Muscle of arm (tissue), 14 donors: ENCODE measurements around the gene R3HDM1. TPM values are rescaled to one million over a fixed set of nuclear protein-coding genes. Genes with fewer than 3 reads are reported as not detected.
"Not testable (repeated sequence)": the region's sequence is repeated elsewhere in the genome, so short reads cannot be mapped to it uniquely, and the experiment has no call there.

Experiments used
- DNase-seq: peaks from one replicate; pipeline ENCODE4 v3.0.0-alpha.2; 2013
- long read RNA-seq, 11 donors: transcript quantifications; one replicate each; lab custom pipeline, GENCODE V29; 2026
- polyA plus RNA-seq, 12 donors: library from polyadenylated mRNA; unstranded; fragments of 120-200 nt; gene quantifications; one replicate each; pipeline ENCODE4 v1.2.1, GENCODE V29; 2013; ENCODE audit not compliant: insufficient read length in 12 of 12

R3HDM1 gene
- polyA plus RNA-seq, result 10 to 100 TPM in 11 of 12 donors, not detected in 1; 17.0 to 45.7 (median 27.2) TPM
- long read RNA-seq, donor 1, result 0 reads
- long read RNA-seq, donor 2, result 0 reads
- long read RNA-seq, donor 3, result 0 reads
- long read RNA-seq, donor 4, result 0 reads
- long read RNA-seq, donor 5, full-length matches to known transcripts, result 2 of 2 reads
- long read RNA-seq, donor 5, partial matches to known transcripts, result 0 of 2 reads
- long read RNA-seq, donor 5, other reads (novel, unspliced or antisense), result 0 of 2 reads
- long read RNA-seq, donor 6, result 0 reads
- long read RNA-seq, donor 7, result 0 reads
- long read RNA-seq, donor 8, full-length matches to known transcripts, result 2 of 2 reads
- long read RNA-seq, donor 8, partial matches to known transcripts, result 0 of 2 reads
- long read RNA-seq, donor 8, other reads (novel, unspliced or antisense), result 0 of 2 reads
- long read RNA-seq, donor 9, partial matches to known transcripts, result 5 of 5 reads
- long read RNA-seq, donor 9, other reads (novel, unspliced or antisense), result 0 of 5 reads
- long read RNA-seq, donor 10, result 0 reads
- long read RNA-seq, donor 11, partial matches to known transcripts, result 0 of 1 reads
- long read RNA-seq, donor 11, other reads (novel, unspliced or antisense), result 0 of 1 reads

DNA sequence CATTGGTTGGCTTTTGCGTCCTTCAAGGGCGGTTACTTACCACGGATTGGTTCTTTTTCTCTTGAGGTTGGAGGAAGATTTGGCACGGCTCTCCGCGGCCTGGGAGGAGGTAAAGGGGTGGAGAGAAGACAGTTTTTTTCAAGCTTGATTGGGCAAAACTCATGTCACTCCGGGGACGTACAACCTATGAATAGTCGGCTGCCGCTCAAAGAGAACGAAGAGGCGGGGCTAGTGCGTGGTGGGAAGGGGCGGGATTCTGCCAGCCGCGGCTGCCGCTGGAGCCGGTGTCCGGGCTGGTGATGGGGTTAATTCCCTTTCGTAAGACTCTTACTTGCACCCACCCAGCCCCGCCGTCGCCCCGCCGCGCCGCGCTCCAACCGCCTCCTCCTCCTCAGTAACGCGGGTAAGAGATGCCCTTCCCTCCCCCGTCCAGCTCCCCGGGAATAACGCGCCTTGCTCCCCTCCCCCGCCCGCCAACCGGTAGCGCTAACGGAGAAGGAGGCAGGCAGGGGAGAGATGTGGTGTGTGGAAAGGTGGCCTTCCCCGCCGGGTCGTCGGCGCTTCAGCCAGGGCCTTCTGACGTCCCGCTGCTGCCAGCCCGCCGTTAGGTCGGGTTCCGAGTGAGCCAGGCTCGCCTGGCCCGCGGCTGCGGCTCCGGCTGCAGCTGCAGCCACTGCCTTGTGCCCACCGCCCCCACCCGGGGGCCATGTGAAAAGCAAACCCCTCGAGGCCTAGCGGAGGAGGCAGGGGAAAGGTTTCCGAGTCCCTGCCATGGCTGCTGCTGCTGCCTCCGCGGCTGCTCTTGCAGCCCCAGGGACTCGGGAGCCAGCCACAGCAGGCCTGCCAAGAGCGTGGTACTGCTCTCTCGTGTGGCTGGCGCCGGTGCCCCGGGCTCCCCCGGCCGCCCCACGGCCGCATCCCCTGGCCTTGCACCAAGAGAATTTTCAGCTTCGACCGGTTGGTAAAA lies at the start of gene R3HDM1:
TSS of gene R3HDM1 (plus strand) at position 254 of the 967 bp plus-strand sequence. CDS start 73,362 bp downstream, outside the sequence.
- DNase-seq, result peak; percentile 100

DNA sequence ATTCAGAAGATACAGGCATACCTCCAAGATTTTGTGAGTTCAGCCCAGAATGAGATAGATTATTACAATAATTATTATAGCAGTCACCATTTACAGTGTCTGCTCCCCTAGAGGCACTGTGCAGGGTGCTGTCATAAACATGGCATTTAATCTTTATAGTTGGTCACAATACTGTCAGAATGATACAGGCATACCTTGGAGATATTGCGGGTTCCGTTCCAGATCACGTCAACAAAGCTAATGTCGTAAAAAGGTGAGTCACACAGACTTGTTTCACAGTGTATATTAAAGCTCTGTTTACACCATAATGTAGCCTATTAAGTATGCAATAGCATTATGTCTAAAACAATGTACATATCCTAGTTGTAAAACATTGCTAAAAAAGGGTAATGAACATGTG lies 45.8 kb upstream of the R3HDM1 start:
- no peak for DNase-seq

DNA sequence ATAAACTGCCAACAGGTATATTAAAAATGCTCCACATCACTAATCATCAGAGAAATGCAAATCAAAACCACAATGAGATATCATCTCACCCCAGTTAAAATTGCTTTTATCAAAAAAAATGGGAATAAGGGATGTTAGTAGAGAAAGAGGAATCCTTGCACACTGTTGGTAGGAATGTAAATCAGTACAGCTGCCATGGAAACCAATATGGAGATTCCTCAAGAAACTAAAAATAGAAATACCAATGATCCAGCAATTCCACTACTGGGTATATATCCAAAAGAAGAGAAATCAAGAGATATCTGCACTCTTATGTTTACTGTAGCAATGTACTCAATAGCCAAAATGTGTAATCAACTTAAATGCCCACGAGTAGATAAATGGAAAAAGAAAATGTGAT lies 40.9 kb upstream of the R3HDM1 start:
- DNase-seq, result no peak

DNA sequence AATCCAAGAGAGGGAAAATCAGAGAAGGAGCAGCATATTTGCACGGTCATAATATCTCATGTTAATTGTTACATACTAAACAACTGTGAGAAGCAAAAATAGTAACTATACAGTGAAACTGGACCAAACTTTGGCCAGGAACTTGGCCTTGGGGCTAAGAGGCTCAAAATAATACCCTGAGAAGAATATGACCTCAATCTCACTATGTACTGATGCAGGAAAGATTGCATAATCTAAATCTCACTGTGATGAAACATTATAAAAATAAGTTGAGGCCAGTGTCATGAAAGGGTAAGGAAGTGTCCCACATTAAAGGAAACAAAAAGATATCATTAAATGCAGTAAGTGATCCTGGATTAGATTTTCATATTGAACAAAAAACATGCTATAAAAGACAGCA lies 36.8 kb upstream of the R3HDM1 start:
- DNase-seq, result no peak

DNA sequence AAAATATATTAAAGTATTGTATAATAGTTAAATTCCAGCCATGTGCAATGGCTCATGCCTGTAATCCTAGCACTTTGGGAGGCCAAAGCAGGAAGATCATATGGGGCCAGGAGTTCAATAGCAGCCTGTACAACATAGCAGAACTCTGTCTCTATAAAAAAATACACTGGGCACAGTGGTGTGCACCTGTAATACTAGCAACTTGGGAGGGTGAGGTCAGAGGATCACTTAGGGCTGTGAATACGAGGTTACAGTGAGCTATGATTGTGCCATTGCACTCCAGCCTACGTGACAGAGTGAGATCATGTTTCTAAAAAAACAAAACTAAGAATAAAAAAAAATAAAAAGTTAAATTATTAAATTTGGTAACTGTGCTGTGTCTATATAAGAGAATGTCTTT lies 36.4 kb upstream of the R3HDM1 start:
- no peak for DNase-seq

DNA sequence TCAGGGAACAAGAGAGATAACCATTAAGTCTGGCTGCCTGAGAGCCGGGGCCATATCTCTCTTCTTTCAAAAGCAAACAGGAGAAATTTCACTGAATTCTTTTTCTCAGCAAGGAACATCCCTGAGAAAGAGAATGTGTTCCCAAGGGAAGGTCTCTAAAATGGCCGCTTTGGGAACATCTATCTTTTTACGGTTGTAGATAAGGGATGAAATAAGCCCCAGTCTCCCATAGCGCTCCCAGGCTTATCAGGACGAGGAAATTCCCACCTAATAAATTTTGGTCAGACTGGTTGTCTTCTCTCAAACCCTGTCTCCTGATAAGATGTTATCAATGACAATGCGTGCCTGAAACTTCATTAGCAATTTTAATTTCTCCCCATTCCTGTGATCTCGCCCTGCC lies 32.7 kb upstream of the R3HDM1 start:
- DNase-seq, result not testable (repeated sequence)

DNA sequence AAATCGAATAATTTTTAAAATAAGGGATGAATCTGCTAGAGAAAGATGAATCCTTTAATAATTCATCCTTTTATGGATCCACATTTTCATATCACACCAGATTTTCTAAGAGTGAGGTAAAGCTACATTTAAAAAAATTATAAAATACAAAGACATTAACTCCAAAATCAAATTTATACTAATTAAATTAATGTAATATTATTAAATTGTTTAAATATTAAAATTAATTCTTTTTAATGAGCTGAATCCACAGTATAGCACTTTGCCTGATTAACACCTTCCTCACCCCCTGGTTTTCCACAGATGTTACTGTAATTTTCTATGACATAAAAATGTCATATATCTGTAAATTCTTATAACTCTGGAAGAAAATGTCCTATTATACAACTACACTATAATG lies 26.5 kb upstream of the R3HDM1 start:
- DNase-seq, result no peak

DNA sequence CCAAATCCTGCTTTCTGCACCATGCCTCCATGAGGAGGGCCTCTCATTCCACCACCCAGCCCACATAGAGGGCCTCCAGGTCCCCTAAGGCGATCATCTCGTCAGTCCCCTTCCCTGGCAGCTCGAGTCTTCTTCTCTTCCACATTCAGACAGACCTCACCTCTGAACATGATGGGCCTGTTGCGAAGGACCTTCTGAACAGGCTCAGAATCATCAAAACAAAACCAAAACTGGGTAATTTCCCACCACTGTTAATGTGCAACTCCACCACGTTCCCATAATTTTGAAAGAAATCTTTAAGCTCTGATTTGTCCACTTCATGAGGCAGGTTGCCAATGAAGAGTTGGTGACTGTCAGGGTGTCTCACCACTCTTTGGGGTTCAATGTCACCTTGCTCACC lies 20.7 kb upstream of the R3HDM1 start:
- DNase-seq, result no peak

DNA sequence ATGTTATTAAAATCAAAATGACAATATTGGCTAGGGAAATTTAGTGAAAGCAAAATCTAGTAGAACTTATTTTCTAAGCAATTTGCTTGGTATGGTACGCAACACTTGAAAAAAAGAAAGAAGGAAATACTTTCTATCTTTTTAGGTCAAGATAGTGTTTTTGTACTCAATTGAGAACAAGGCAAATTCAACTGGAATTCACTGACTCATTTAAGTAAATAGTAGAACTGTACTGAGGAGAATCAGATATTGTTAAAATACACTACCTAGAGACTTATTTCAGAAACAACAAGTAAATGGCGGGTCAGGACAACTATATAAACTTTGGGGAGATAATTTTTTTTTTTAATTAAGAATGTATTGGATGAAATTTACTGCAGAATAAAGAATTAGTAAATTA lies 19.2 kb upstream of the R3HDM1 start:
- DNase-seq, result no peak

DNA sequence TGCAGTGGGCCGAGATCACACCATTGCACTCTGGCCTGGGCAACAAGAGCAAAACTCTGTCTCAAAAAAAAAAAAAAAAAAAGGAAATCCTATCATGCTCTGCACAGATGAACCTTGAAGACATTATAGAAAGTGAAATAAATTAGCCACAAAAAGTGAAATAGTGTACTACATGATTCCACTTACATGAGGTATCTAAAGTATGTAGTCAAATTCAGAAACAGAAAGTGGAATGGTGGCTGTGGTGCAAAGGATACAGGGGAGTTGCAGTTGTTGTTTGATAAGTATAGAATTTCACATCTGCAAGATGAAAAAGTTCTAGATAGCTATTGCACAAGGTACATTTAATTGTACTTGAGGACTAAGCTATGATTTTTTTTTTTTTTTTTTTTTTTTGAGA lies 5.5 kb upstream of the R3HDM1 start:
- no peak for DNase-seq

DNA sequence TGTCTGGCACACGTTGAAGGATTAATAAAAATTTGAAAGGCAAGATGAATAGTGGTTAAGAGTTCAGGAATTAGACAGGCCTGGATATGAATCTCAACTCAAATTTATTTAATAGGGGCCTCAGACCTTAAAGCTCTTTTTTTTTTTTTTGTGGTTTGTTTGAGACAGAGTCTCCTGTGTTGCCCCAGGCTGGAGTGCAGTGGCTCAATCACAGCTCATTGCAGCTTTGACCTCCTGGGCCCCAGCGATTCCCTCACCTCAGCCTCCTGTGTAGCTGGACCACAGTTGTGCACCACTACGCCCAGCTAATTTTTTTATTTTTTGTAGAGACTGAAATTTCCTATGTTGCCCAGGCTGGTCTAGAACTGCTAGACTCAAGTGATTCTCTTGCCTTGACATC lies 3.3 kb upstream of the R3HDM1 start:
- DNase-seq, result no peak

DNA sequence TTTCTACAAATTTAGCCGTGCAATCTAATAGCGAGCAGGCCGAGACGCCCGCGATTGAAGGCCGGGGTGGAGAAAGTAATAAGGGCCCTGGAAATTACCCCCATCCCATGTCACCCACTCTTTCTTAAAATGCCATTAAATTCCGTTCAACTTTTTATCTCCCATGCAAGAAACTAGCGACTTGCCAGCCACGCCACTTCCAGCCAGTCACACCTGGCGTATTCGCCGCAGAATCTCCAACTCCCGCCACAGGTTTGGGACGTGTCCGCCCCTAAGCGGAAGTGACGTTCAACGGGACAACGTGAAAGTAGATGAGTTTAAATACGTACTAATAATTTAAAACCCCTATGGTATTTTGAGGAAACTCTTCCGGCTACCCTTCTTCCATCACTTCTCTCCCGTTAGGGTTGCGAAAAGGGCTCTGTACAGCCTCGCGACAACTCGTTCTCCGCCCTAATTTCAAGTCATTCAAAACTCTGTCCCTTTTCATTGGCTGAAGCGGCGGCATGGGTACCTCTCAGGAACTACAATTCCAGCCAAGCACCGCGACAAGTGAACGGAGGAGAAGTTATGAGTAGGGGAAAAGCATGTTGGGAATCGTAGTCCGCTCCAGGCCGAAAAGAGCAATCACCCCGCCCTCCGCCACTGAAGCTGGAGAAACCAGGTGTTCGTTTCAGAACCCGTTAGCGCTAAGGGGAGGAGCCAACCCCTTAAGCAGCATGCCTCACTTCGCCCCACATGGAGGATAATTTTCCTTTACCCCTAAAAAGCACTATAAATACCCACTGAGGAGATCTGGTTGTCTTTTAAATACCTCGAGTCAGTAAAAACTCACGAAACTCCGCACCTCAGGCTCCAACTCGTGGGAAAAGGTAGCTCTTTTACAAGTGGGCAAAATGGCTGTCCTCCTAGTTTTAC lies 712 bp upstream of the R3HDM1 start, which contains the start of gene ZRANB3:
TSS of gene ZRANB3 (minus strand) at position 906 of the 918 bp plus-strand sequence.
- peak; percentile 97 for DNase-seq

DNA sequence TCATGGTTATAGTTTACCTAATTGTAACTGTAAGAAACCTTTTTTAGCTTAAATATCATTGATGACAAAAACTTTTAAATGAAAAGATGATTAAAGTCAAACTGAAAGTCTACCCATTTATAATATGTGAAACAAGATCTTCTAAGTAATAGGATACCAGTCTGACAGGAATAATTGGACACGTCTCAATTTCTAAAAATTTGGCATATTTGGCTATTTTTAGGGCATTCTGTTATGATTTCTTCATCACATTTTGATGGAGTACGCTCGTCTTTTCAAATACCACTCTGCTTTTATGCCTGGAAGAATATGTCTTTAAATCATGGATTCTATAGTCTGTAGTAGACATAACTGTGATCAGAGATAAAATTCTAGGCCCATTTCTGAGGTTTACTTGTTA lies 1.3 kb downstream of the R3HDM1 start:
- no peak for DNase-seq

DNA sequence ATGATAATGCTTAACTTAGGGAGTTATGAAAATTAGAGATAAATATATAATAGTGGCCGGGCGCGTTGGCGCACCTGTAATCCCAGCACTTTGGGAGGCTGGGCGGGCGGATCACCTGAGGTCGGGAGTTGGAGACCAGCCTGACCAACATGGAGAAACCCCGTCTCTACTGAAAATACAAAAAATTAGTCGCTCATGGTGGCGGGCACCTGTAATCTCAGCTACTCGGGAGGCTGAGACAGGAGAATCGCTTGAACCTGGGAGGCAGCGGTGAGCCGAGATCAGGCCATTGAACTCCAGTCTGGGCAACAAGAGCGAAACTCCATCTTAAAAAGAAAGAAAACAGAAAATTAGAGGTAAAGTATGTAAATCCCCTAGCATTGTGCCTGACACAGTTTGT lies 2.3 kb downstream of the R3HDM1 start:
- not testable (repeated sequence) for DNase-seq

DNA sequence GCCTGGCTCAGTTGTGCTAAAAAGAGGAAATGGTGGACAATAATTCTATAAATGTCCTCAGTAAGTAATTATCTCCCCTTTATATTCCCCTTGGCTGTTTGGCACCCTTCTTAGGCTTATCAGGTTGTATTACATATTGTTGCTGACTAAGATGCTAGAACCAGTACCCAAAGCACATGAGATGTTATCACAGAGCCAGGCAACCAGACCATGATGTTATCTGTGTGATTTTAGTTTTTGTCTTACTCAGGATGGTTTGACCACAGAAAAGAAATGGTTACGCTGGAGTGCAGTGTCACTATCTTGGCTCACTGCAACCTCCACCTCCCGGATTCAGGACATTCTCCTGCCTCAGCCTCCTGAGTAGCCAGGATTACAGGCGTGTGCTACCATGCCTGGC lies 15.2 kb downstream of the R3HDM1 start:
- DNase-seq, result no peak

DNA sequence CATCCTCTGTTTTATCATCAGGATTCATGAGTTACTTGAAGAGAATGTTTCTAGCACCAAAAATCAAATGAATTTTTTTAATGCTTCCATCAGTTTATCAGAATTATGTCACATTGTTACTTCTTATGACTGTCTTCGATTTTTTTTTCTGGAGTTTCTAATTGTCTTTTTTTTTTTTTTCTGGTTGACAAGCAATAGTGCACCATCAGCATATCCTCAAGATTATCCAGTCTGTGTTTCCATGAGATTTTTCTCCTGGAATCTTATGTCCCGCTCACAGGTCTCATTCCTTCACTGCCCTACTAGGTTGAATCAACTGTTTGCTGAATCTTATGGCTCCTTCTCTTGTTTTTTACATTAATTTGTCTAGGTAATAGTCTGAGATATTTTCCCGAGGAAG lies 16.0 kb downstream of the R3HDM1 start:
- DNase-seq, result no peak

DNA sequence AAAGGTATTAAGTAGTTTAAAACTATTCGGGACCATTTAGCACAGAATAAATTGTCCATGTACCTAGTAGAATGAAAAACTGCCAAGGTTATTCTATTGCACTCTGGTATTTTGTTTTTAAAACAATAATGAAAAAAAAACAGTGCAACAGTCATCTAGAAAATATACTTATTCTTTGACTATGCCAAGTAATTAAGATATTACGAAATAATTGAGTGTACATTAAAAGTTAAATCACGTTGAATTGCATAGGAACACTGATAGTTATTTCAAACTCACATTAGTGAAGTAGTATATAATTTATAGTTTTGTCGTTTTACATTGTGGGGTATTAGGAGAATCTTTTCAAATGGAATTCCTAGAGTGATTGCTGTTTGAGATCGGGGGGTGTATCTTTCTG lies 20.1 kb downstream of the R3HDM1 start:
- no peak for DNase-seq

DNA sequence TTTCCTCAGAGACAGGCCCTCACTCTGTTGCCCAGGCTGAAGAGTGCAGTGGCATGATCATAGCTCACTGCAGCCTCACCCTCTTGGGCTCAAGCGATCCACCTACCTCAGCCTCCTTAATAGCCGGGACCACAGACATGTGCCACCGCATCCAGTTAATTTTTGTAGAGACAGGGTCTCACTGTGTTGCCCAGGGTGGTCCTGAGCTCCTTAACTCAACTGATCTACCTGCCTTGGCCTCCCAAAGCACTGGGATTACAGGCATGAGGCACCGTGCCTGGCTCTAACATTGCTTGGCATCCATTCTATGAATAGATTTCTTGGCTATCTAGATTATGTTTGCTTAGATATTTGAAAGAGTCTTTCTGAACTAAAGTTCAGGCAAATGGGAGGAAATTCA lies 21.6 kb downstream of the R3HDM1 start:
- no peak for DNase-seq

DNA sequence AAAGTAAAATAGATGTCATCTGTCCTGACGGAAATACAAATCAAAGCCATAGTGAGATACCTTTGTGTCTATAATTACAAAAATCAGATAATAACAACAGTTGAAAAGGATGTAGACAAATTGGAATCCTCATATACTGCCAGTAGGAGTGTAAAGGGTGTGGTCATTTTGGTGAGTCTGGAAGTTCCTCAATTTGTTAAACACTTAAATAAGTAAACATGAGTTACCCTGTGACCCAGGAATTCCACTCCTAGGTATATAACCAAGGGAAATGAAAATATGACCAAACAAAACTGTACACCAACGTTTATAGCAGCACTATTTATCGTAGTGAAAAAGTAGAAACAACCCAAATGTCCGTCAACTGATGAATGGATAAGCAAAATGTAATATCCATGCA lies 24.0 kb downstream of the R3HDM1 start:
- no peak for DNase-seq

DNA sequence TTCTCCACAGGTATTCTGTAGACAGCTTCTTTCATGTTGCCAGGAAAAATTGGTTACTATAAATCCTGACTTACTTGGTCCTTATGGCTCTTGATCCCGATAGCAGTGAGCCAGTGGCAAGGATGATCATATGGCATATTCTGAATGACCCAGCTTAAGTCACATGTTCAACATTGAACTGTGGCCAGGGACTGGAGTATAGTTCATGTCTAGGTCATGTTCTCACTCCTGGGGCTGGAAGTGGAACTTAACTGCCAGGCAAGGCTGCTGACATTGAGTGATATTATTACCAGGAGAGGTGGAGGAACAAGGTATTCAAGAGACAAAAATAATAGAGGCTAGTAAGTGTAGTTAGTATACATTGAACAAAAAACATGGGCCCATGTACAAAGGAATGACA lies 26.2 kb downstream of the R3HDM1 start:
- DNase-seq, result peak; percentile 1

DNA sequence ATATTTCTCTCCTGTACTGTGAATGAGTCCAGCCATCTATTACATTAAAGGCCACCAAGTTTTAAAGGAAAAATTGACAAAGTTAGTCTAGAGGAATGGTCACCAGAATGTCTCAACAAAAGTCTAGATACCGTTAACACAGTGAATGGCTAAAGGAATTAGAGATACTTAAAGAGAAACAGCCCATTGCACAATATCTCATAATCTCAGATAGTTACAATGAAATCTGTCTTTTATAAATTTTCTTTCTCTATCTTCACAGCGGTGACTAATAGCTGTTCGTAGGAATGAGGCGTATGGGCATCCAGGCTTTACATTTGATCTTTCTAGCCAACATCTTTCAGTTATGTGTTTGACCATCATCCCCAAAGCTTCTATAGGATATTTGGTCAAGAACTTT lies 30.6 kb downstream of the R3HDM1 start:
- DNase-seq, result no peak
